ENCODE results near the gene GPHN. TPM values are rescaled to one million over a fixed set of nuclear protein-coding genes. Genes with fewer than 3 reads are reported as not detected.
"Not testable (repeated sequence)": the region's sequence is repeated elsewhere in the genome, so short reads cannot be mapped to it uniquely, and the experiment has no call there.

GPHN gene
- total and polyA plus RNA-seq, 4 donors: 9.1 to 57.6 (median 33.9) TPM

DNA sequence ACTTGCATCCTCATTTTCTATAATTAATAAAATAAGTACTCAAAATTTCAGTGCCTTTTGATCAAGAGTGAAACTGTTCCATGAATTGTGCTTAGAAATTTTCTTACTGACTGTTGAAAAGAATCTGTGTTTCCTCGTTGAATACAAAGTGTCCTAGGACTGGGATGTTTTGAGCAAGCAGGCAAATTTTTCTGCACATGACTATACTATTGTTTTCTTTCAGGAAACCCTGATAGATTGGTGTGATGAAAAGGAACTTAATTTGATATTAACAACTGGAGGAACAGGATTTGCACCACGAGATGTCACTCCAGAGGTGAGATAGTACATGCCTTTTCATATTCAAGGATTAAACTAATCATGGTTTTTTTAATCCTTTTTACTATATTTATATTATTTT is 316.3 kb downstream of the GPHN start:
- Histone ChIP-seq H3K27ac (ENCODE audit: low read depth in 1 of 2, low read length in 1 of 2) (no peak overlapping the region), H3K36me3 (ENCODE audit: control insufficient read depth in 4 of 4, insufficient read depth in 4 of 4, low read length in 4 of 4) (no peaks in the 10 kb centered on the region), H3K4me3 (no peak overlapping the region), H3K9me3 (ENCODE audit: control insufficient read depth in 4 of 4, insufficient read depth in 3 of 4, low read length in 3 of 4) (no peaks in the 10 kb centered on the region), H3K27me3 (ENCODE audit: control insufficient read depth in 3 of 3, insufficient read depth in 3 of 3, low read length in 2 of 3) (no peaks in the 10 kb centered on the region), H3K9ac (ENCODE audit: insufficient read depth in 1 of 2, low read length in 2 of 2) (no peak overlapping the region), H3K4me1 (ENCODE audit: control insufficient read depth in 5 of 5, insufficient read depth in 5 of 5, low read length in 5 of 5) (no peaks in the 10 kb centered on the region)
- DNase-seq (no peak), ATAC-seq (ENCODE audit: insufficient read depth, low FRiP score) (no peak)
- TF ChIP-seq, protein P1, sequence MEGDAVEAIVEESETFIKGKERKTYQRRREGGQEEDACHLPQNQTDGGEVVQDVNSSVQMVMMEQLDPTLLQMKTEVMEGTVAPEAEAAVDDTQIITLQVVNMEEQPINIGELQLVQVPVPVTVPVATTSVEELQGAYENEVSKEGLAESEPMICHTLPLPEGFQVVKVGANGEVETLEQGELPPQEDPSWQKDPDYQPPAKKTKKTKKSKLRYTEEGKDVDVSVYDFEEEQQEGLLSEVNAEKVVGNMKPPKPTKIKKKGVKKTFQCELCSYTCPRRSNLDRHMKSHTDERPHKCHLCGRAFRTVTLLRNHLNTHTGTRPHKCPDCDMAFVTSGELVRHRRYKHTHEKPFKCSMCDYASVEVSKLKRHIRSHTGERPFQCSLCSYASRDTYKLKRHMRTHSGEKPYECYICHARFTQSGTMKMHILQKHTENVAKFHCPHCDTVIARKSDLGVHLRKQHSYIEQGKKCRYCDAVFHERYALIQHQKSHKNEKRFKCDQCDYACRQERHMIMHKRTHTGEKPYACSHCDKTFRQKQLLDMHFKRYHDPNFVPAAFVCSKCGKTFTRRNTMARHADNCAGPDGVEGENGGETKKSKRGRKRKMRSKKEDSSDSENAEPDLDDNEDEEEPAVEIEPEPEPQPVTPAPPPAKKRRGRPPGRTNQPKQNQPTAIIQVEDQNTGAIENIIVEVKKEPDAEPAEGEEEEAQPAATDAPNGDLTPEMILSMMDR (IDR thresholded peaks at IDR 0.05; ENCODE audit: control extremely low read depth, extremely low read depth): no peak
- 55 to 59% methylated on average over 2 of the region's 2 CpGs for WGBS, 2 donors

DNA sequence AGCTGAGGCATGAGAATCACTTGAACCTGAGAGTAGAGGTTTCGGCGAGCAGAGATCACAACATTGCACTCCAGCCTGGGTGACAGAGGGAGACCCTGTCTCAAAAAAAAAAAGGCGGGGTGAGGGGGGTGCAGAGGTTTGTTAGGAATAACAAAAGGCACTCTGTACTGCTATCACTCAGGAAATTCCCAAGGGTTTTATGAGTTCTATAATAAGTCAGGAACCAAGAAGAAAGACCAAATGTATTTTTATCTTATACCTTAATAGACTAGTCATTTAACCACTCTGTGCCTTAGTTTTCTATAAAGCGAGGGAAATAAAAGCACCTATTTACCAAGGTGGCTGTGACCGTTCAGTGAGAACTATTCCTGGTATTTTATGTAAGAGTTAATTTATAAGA is 319.2 kb downstream of the GPHN start:
- no peaks in the 10 kb centered on the region for H3K9me3 ChIP-seq (ENCODE audit: control insufficient read depth in 4 of 4, insufficient read depth in 3 of 4, low read length in 3 of 4)
- DNase-seq (no peak), ATAC-seq (ENCODE audit: insufficient read depth, low FRiP score) (no peak)
- H3K4me3 ChIP-seq: no peak overlapping the region
- 96 to 99% methylated on average over 5 of the region's 5 CpGs for whole genome bisulfite sequencing, 2 donors
- H3K36me3 ChIP-seq (ENCODE audit: control insufficient read depth in 4 of 4, insufficient read depth in 4 of 4, low read length in 4 of 4): no peaks in the 10 kb centered on the region
- H3K27me3 ChIP-seq (ENCODE audit: control insufficient read depth in 3 of 3, insufficient read depth in 3 of 3, low read length in 2 of 3): no peaks in the 10 kb centered on the region
- H3K9ac ChIP-seq (ENCODE audit: insufficient read depth in 1 of 2, low read length in 2 of 2): no peak overlapping the region
- TF ChIP-seq, protein P1 (IDR thresholded peaks at IDR 0.05; ENCODE audit: control extremely low read depth, extremely low read depth): no peak
- H3K4me1 ChIP-seq (ENCODE audit: control insufficient read depth in 5 of 5, insufficient read depth in 5 of 5, low read length in 5 of 5): no peaks in the 10 kb centered on the region
- no peak overlapping the region for H3K27ac ChIP-seq (ENCODE audit: low read depth in 1 of 2, low read length in 1 of 2)

DNA sequence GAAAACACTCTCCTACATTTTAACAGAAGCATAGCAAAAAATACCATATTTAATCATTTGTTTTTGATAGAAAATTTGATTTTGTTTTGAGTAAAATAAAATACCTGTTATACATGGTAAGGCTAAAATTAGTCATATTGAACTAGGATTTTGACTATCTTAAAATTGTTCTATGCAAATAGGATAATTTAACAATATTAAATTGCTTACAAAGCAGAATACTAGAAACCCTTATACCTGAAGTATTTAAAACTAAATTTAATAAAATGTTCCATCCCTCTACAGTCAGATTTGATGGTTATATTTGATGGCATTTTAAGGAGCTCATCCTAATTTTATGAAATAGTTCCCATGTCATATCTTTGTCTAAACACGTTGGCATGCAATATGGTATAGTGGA is 323.2 kb downstream of the GPHN start:
- no peak for ATAC-seq (ENCODE audit: insufficient read depth, low FRiP score)
- H3K4me3 ChIP-seq: no peak overlapping the region
- H3K4me1 ChIP-seq (ENCODE audit: control insufficient read depth in 5 of 5, insufficient read depth in 5 of 5, low read length in 5 of 5): no peaks in the 10 kb centered on the region
- no peaks in the 10 kb centered on the region for H3K9me3 ChIP-seq (ENCODE audit: control insufficient read depth in 4 of 4, insufficient read depth in 3 of 4, low read length in 3 of 4)
- H3K9ac ChIP-seq (ENCODE audit: insufficient read depth in 1 of 2, low read length in 2 of 2): no peak overlapping the region
- no peak for DNase-seq
- 95 to 98% methylated on average over 1 of the region's 1 CpG for WGBS, 2 donors
- no peaks in the 10 kb centered on the region for H3K27me3 ChIP-seq (ENCODE audit: control insufficient read depth in 3 of 3, insufficient read depth in 3 of 3, low read length in 2 of 3)
- H3K27ac ChIP-seq (ENCODE audit: low read depth in 1 of 2, low read length in 1 of 2): no peak overlapping the region
- TF ChIP-seq, protein P1 (IDR thresholded peaks at IDR 0.05; ENCODE audit: control extremely low read depth, extremely low read depth): no peak
- no peaks in the 10 kb centered on the region for H3K36me3 ChIP-seq (ENCODE audit: control insufficient read depth in 4 of 4, insufficient read depth in 4 of 4, low read length in 4 of 4)

DNA sequence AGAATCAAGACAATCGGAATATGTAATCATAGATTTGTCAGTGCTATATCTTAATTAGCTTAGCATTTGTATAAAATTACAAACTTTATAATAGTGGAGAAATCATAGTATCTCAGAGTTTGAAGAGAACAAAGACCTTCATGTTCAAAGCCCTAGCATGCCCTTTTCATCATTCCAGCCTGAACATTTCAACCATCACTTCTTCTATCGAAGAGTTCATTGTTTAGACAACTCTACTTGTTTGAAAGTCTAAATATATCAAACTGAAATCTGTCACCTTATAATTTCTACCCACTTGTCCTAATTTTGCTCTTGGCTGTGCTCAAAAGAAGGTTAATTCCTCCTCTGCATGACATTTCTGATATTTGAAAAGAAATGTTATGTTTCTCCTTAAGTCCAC is 325.9 kb downstream of the GPHN start:
- Histone ChIP-seq H3K4me1 (ENCODE audit: control insufficient read depth in 5 of 5, insufficient read depth in 5 of 5, low read length in 5 of 5) (no peaks in the 10 kb centered on the region), H3K27ac (ENCODE audit: low read depth in 1 of 2, low read length in 1 of 2) (no peak overlapping the region)
- 76 to 85% methylated on average over 2 of the region's 2 CpGs for WGBS, 2 donors

DNA sequence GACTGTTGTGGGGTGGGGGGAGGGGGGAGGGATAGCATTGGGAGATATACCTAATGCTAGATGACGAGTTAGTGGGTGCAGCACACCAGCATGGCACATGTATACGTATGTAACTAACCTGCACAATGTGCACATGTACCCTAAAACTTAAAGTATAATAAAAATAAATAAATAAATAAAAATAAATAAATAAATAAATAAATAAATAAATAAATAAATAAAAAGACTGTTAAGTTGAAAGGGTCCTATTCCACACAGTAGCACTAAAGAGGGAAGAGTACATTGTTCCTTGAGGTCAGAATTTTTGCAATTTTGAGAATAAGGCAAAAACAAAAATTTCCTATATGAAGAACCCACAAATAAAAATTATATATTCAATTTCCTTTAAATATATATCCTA is 329.5 kb downstream of the GPHN start:
- H3K36me3 ChIP-seq (ENCODE audit: control insufficient read depth in 4 of 4, insufficient read depth in 4 of 4, low read length in 4 of 4); H3K4me3 ChIP-seq; H3K27me3 ChIP-seq (ENCODE audit: control insufficient read depth in 3 of 3, insufficient read depth in 3 of 3, low read length in 2 of 3); DNase-seq; H3K9me3 ChIP-seq (ENCODE audit: control insufficient read depth in 4 of 4, insufficient read depth in 3 of 4, low read length in 3 of 4); H3K4me1 ChIP-seq (ENCODE audit: control insufficient read depth in 5 of 5, insufficient read depth in 5 of 5, low read length in 5 of 5); ATAC-seq (ENCODE audit: insufficient read depth, low FRiP score); H3K27ac ChIP-seq (ENCODE audit: low read depth in 1 of 2, low read length in 1 of 2); H3K9ac ChIP-seq (ENCODE audit: insufficient read depth in 1 of 2, low read length in 2 of 2): not testable (repeated sequence)
- 100% methylated on average over 1 of the region's 2 CpGs; no CpG with 5 or more reads in 1 of the 2 donors for WGBS, 2 donors

More for the DNA sequence above, 325.9 kb downstream of the GPHN start:
- Histone ChIP-seq H3K9me3 (ENCODE audit: control insufficient read depth in 4 of 4, insufficient read depth in 3 of 4, low read length in 3 of 4) (no peaks in the 10 kb centered on the region), H3K9ac (ENCODE audit: insufficient read depth in 1 of 2, low read length in 2 of 2) (no peak overlapping the region), H3K27me3 (ENCODE audit: control insufficient read depth in 3 of 3, insufficient read depth in 3 of 3, low read length in 2 of 3) (no peaks in the 10 kb centered on the region), H3K4me3 (no peak overlapping the region), H3K36me3 (ENCODE audit: control insufficient read depth in 4 of 4, insufficient read depth in 4 of 4, low read length in 4 of 4) (no peaks in the 10 kb centered on the region)
- DNase-seq: peak in 2 of 3 donors; percentile 78 to 85
- TF ChIP-seq, protein P1 (IDR thresholded peaks at IDR 0.05; ENCODE audit: control extremely low read depth, extremely low read depth): no peak
- no peak for ATAC-seq (ENCODE audit: insufficient read depth, low FRiP score)

Measured in lung (tissue), 12 donors.